ENCODE measurements around the gene MAB21L1. TPM values are rescaled to one million over a fixed set of nuclear protein-coding genes. Genes with fewer than 3 reads are reported as not detected.

The MAB21L1 gene
- polyA plus RNA-seq (2011; rRNA removed) (65.6 and 67.9 TPM in 2 replicates), polyA minus RNA-seq (2011; rRNA and poly(A)+ RNA removed) (44.5 and 55.4 TPM in 2 replicates)

DNA sequence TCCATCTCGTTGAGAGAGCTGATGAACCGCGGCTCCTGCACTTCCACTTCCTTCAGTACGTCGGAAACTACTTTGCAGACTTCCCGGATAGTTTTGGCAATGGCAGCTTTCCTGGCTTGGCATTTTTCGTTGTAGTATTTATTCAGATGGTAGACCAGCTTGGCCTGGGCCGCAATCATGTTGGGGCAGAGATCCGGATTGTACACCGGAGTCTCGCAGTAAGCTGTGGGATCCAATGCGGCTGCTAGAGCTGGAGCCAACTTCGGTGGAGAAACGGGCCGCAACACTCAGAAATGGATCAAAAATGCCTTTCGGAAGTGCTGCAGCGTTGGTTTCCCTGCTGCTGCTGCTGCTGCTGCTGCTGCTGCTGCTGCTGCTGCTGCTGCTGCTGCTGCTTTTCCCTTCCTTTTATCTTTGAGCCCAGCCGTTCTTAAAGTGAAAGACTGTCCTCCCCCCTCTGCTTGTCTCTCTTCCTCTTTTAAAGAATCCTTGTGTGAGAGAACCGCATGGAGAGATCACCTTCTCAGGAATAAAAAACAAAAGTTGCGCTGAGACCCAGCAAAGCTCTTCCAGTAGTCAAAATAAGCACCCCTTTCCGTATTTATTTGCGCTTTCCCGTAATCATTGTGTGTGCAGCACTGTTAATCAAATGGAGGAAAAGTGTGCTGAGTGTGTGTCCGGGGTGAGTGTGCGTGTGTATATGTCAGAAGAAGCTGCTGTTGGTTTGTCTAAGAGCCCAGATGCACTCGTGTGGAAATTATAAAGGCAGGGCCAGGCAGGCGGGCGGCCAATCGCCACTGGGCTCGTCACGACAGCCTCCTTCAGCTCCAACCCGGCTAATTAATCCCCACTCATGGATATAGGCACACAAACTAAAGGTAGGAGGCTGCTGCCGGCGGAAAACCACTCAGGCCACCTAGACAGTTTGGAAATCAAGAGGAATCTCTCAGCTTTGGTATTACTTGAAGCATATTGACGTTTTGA, at the start of gene MAB21L1:
TSS of gene MAB21L1 (minus strand) at position 730 of the 984 bp plus-strand sequence. CDS start at position 179, 551 bp downstream.
- POLR2A ChIA-PET = interaction anchor here (0.6 to 2.7 kb wide), 23 partner anchors 8 to 1296 kb away, joined by 3 to 30 read pairs (median 4); no protein-coding TSS in a partner anchor
- H3K36me3 ChIP-seq (ENCODE audit: control insufficient read depth, insufficient read depth, low read length) = peaks cover 2% of the 10 kb centered on the region; the same call in 1 of the 2 replicates
- peak; percentile 83 for DNase-seq (ENCODE audit: low read depth)
- TF ChIP-seq, protein P1, sequence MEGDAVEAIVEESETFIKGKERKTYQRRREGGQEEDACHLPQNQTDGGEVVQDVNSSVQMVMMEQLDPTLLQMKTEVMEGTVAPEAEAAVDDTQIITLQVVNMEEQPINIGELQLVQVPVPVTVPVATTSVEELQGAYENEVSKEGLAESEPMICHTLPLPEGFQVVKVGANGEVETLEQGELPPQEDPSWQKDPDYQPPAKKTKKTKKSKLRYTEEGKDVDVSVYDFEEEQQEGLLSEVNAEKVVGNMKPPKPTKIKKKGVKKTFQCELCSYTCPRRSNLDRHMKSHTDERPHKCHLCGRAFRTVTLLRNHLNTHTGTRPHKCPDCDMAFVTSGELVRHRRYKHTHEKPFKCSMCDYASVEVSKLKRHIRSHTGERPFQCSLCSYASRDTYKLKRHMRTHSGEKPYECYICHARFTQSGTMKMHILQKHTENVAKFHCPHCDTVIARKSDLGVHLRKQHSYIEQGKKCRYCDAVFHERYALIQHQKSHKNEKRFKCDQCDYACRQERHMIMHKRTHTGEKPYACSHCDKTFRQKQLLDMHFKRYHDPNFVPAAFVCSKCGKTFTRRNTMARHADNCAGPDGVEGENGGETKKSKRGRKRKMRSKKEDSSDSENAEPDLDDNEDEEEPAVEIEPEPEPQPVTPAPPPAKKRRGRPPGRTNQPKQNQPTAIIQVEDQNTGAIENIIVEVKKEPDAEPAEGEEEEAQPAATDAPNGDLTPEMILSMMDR (IDR thresholded peaks at IDR 0.05; ENCODE audit: insufficient read depth, low read depth, low read length) = no peak
- no peaks in the 10 kb centered on the region for H3K27me3 ChIP-seq (ENCODE audit: control insufficient read depth, insufficient read depth, low read length)
- CTCF ChIA-PET = interaction anchor here (0.8 to 3.0 kb wide), 6 partner anchors 12 to 342 kb away, joined by 3 to 10 read pairs (median 3); no protein-coding TSS in a partner anchor
- H3K4me3 ChIP-seq (ENCODE audit: low read depth, low read length) = peak within 1 kb of the TSS; percentile 94

GRCh38 chr13:35524171-35524570, 47.7 kb upstream of the MAB21L1 start:
- TF ChIP-seq, protein P1 (IDR thresholded peaks at IDR 0.05; ENCODE audit: insufficient read depth, low read depth, low read length) = no peak
- no peaks in the 10 kb centered on the region for H3K27me3 ChIP-seq (ENCODE audit: control insufficient read depth, insufficient read depth, low read length)
- ChIA-PET CTCF (interaction anchor here (1.5 kb wide), 1 partner anchor 10 kb away, joined by 3 read pairs; no protein-coding TSS in a partner anchor), POLR2A (no interaction called here)
- DNase-seq (ENCODE audit: low read depth) = no peak
- H3K36me3 ChIP-seq (ENCODE audit: control insufficient read depth, insufficient read depth, low read length) = no peaks in the 10 kb centered on the region
- H3K4me3 ChIP-seq (ENCODE audit: low read depth, low read length) = no peak overlapping the region

- Histone ChIP-seq H3K36me3 (ENCODE audit: control insufficient read depth, insufficient read depth, low read length) (no peaks in the 10 kb centered on the region), H3K27me3 (ENCODE audit: control insufficient read depth, insufficient read depth, low read length) (no peaks in the 10 kb centered on the region), H3K4me3 (ENCODE audit: low read depth, low read length) (no peak overlapping the region)
- CTCF ChIA-PET = no interaction called here
- DNase-seq (ENCODE audit: low read depth) = peak; percentile 6
- POLR2A ChIA-PET = no interaction called here
- TF ChIP-seq, protein P1 (IDR thresholded peaks at IDR 0.05; ENCODE audit: insufficient read depth, low read depth, low read length) = no peak
Measured at GRCh38 chr13:35518337-35518946, 42.0 kb upstream of the MAB21L1 start.

DNA sequence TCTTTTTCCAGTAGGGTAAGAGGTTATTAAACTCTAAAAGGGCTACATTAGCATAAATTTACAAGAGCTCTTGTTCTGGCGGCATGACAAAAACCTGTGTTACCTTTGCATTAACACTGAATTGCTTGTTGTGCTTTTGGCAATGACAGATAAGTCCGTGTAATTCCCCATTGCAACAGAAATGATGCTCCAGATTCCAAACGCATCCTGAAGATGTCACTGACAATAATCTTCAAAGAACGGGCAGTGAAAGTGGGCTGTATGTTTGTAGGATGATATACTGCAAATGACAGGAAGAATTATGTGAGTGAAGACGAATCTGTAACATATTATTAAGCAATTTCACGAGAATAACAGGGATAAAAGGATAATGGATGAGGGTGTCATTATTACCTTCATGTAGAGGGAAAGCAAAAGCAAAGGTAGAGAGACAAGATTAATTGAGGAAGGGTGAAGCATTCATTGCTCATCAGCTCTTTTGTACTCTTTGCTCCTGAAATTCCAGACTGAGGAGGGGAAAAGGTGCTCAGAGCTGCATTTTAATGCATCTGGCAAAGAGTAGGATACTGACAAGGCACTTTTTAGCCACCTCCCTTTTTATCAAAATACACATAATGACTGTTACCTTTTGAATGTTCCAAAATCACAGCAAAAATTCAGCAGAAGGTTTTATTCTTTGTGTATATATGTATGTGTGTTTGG, 38.5 kb upstream of the MAB21L1 start:
- DNase-seq (ENCODE audit: low read depth) = no peak
- POLR2A ChIA-PET = no interaction called here
- Histone ChIP-seq H3K36me3 (ENCODE audit: control insufficient read depth, insufficient read depth, low read length) (no peaks in the 10 kb centered on the region), H3K4me3 (ENCODE audit: low read depth, low read length) (no peak overlapping the region), H3K27me3 (ENCODE audit: control insufficient read depth, insufficient read depth, low read length) (no peaks in the 10 kb centered on the region)
- TF ChIP-seq, protein P1 (IDR thresholded peaks at IDR 0.05; ENCODE audit: insufficient read depth, low read depth, low read length) = no peak
- CTCF ChIA-PET = no interaction called here

All from BJ (cell line).